Measurements from ENCODE around the gene FDX1.

FDX1 gene

DNA sequence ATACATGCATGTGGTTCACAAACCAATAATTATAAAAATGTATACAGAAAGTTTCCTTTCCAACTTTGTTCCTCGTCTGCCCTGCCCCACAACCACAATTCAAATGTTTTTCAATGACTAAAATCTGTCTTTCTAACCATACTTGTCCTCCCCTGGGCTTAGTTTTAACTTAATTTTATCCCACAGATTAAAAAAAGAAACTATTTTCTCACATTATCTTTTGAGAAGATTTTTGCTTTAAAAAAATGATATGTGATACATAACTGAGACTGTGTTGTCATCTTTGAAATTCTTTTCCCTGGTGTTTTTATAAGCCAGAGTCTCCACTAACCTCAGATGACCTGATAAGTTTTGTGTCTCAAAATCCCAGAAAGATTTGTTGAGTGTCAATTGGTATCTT lies 79.0 kb downstream of the FDX1 start:
- no peak overlapping the region for H3K4me3 ChIP-seq (replicated peaks; ENCODE audit: insufficient read depth, low read length)
- no peaks in the 10 kb centered on the region for H3K27me3 ChIP-seq (ENCODE audit: insufficient read depth, poor library complexity, severe bottlenecking)
- DNase-seq (ENCODE audit: low read depth in 1 of 2, low spot score in 1 of 2) = no peak
- TF ChIP-seq SPI1 (IDR thresholded peaks at IDR 0.05; ENCODE audit: borderline replicate concordance, low read depth) = no peak
- TF ChIP-seq CTCF (IDR thresholded peaks at IDR 0.05; ENCODE audit: insufficient read depth, low read length) = no peak
- no peak for TF ChIP-seq GABPA (IDR thresholded peaks at IDR 0.05; ENCODE audit: low read depth)
- no peak overlapping the region for H3K27ac ChIP-seq (replicated peaks)

DNA sequence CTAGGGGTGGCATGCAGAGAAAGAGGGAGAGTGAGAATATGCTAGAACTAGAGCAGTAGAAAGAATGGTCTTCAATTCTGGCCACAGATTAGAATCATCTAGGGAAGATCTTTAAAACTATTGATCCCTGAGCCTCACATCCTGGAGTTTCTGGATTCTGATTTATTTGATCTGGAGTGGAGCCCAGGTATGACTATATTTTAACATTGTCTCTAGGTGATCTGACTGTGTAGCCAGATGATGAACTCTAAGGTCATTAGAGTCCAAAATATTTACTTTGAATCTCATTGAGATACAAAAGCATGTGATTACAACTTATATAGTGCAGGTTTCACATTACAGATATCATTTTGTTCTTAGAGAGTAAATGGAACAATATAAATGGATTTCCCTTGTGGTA lies 79.7 kb downstream of the FDX1 start:
- no peaks in the 10 kb centered on the region for H3K27me3 ChIP-seq (ENCODE audit: insufficient read depth, poor library complexity, severe bottlenecking)
- no peak overlapping the region for H3K4me3 ChIP-seq (replicated peaks; ENCODE audit: insufficient read depth, low read length)
- no peak for TF ChIP-seq POLR2AphosphoS5 (IDR thresholded peaks at IDR 0.05; ENCODE audit: low read depth)
- TF ChIP-seq GABPA (IDR thresholded peaks at IDR 0.05; ENCODE audit: low read depth) = no peak
- no peak for TF ChIP-seq SPI1 (IDR thresholded peaks at IDR 0.05; ENCODE audit: borderline replicate concordance, low read depth)
- TF ChIP-seq, protein P1, sequence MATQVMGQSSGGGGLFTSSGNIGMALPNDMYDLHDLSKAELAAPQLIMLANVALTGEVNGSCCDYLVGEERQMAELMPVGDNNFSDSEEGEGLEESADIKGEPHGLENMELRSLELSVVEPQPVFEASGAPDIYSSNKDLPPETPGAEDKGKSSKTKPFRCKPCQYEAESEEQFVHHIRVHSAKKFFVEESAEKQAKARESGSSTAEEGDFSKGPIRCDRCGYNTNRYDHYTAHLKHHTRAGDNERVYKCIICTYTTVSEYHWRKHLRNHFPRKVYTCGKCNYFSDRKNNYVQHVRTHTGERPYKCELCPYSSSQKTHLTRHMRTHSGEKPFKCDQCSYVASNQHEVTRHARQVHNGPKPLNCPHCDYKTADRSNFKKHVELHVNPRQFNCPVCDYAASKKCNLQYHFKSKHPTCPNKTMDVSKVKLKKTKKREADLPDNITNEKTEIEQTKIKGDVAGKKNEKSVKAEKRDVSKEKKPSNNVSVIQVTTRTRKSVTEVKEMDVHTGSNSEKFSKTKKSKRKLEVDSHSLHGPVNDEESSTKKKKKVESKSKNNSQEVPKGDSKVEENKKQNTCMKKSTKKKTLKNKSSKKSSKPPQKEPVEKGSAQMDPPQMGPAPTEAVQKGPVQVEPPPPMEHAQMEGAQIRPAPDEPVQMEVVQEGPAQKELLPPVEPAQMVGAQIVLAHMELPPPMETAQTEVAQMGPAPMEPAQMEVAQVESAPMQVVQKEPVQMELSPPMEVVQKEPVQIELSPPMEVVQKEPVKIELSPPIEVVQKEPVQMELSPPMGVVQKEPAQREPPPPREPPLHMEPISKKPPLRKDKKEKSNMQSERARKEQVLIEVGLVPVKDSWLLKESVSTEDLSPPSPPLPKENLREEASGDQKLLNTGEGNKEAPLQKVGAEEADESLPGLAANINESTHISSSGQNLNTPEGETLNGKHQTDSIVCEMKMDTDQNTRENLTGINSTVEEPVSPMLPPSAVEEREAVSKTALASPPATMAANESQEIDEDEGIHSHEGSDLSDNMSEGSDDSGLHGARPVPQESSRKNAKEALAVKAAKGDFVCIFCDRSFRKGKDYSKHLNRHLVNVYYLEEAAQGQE (IDR thresholded peaks at IDR 0.05; ENCODE audit: insufficient replicate concordance, low read depth) = no peak
- no peak for TF ChIP-seq CTCF (IDR thresholded peaks at IDR 0.05; ENCODE audit: insufficient read depth, low read length)
- no peak overlapping the region for H3K27ac ChIP-seq (replicated peaks)
- no peak for DNase-seq (ENCODE audit: low read depth in 1 of 2, low spot score in 1 of 2)

DNA sequence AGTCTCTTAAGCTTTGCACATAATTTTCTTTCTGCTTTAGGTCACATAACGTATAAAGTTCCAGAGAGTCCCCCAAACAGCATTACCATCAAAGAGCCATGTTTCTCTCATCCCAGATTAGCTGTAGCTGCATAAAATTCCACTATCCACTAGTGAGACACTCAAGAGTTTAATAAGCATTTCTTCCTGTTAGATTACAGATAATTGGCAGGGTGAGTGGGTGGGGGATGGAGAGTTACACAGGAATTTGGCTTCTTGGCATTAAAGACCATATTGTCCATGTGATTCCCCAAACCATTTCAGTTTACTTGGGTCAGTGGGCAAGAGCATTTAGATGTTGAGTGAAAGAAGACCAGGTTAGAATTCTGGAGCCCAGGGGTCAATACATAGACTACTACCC lies 82.3 kb downstream of the FDX1 start:
- TF ChIP-seq CTCF (IDR thresholded peaks at IDR 0.05; ENCODE audit: insufficient read depth, low read length) (no peak), GABPA (IDR thresholded peaks at IDR 0.05; ENCODE audit: low read depth) (no peak), SPI1 (IDR thresholded peaks at IDR 0.05; ENCODE audit: borderline replicate concordance, low read depth) (no peak), POLR2AphosphoS5 (IDR thresholded peaks at IDR 0.05; ENCODE audit: low read depth) (no peak)
- TF ChIP-seq, protein P1 (IDR thresholded peaks at IDR 0.05; ENCODE audit: insufficient replicate concordance, low read depth) = no peak

DNA sequence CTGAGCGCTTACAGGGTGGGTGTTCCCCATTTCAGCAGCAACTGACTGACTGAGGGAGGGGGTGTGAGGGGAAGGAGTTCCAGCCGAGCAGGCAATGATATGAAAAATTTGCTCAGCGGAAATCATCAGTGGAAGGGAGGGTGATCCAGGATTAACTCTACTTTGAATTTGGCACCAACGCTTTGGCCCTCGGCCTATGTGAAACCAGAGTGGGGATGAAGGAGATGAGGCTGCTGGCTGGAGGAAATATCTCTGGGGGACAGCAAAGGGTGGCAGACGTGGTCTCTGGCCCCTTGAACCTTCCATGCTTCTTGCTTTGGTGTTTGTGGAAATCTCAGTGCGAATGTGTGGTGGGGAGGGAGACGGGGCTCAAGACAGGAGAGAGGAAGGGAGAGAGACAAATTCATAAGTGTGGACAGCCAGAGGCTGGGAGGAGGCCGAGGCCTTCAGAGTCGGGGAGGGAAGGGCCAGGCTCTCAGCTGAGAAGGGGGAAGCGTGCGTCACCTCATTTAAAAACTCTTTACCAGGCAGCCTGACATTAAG lies 83.6 kb downstream of the FDX1 start:
- no peak overlapping the region for H3K4me3 ChIP-seq (replicated peaks; ENCODE audit: insufficient read depth, low read length)
- no peak for DNase-seq (ENCODE audit: low read depth in 1 of 2, low spot score in 1 of 2)
- no peaks in the 10 kb centered on the region for H3K27me3 ChIP-seq (ENCODE audit: insufficient read depth, poor library complexity, severe bottlenecking)
- TF ChIP-seq GABPA (IDR thresholded peaks at IDR 0.05; ENCODE audit: low read depth) (no peak), POLR2AphosphoS5 (IDR thresholded peaks at IDR 0.05; ENCODE audit: low read depth) (no peak), SPI1 (IDR thresholded peaks at IDR 0.05; ENCODE audit: borderline replicate concordance, low read depth) (no peak), CTCF (IDR thresholded peaks at IDR 0.05; ENCODE audit: insufficient read depth, low read length) (no peak)
- TF ChIP-seq, protein P1 (IDR thresholded peaks at IDR 0.05; ENCODE audit: insufficient replicate concordance, low read depth) = no peak
- H3K27ac ChIP-seq (replicated peaks) = no peak overlapping the region

More for the DNA sequence above, 82.3 kb downstream of the FDX1 start:
- no peaks in the 10 kb centered on the region for H3K27me3 ChIP-seq (ENCODE audit: insufficient read depth, poor library complexity, severe bottlenecking)
- no peak overlapping the region for H3K27ac ChIP-seq (replicated peaks)
- no peak for DNase-seq (ENCODE audit: low read depth in 1 of 2, low spot score in 1 of 2)
- no peak overlapping the region for H3K4me3 ChIP-seq (replicated peaks; ENCODE audit: insufficient read depth, low read length)
